HG02970 (cell line): Measurements from ENCODE around the gene TFPT.

ENCODE experiments used
- ATAC-seq: cut with Tn5 transposase; IDR thresholded peaks from one replicate; pipeline ENCODE4 v1.9.1; 2021; ENCODE audit warnings: mild to moderate bottlenecking, moderate library complexity, moderate number of reproducible peaks; ENCODE audit not compliant: unreplicated experiment, low FRiP score

The TFPT gene, protein sequence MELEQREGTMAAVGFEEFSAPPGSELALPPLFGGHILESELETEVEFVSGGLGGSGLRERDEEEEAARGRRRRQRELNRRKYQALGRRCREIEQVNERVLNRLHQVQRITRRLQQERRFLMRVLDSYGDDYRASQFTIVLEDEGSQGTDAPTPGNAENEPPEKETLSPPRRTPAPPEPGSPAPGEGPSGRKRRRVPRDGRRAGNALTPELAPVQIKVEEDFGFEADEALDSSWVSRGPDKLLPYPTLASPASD

DNA sequence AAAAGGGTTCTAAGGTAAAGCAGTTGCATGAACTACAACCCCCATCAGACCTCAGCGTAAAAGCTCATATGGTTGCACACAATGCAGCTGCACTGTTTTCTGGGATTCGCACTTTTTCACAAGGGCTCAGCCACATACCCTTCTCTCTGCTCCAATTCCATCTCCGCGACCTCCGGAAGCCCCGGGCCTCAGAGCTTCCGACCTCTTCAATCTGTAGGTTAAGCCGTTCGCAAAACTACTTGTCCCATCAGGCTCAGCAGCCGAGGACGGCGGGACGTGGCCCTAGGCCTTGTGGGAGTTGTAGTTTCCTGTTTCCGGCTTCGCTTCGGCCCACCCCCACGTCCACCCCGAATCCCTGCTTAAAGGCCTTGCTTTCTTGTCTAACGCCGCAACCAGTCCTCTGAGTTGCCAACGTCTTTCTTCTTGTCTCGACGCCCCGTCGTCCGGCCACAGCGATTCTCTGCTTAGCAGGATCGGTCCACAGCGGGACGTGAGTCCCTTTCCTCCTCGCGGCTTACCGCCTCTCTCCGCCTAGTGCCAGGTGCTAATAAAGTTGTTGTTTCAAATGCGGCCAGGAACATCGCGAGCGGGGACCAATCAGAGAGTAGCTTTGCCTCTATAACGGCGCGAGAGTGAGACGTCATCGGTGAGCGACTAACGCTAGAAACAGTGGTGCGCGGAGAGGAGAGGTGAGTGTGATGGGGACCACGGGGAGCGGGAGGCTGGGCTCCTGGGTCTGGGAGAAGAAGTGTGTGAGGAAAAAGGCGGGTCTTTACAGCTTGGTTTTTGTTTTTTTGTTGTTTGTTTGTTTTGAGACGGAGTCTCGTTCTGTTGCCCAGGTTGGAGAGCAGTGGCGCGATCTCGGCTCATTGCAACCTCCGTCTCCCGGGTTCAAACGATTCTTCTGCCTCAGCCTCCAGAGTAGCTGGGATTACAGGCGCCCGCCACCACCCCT, at the start of gene TFPT, which contains the start of gene PRPF31:
TFPT (minus strand) TSS at position 549 of the 955 bp plus-strand sequence; CDS start at position 161, 388 bp downstream.
PRPF31 (plus strand) TSS at position 646 of the 955 bp plus-strand sequence. CDS start 2,525 bp downstream, outside the sequence.
- ATAC-seq, result peak; percentile 80

DNA sequence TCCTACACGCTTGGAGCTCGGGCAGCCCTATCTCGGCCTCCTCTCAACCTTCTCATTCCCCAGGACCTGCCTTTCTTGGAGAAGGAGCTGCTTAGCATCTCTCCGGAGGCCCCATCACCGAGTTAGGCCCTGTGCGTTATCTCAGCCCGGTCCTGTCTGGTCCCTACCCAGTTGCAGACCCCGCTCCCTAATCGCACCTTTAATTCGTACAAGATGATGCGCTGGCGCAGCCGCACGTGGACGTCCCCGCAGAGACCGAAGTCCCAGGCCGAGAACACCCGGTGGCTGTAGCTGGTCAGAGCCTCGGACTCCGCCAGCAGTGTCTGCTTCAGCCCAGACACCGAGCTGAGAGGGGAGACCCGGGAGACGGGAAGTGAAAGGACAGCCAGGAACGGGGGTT, 49.8 kb upstream of the TFPT start:
- ATAC-seq, result no peak

DNA sequence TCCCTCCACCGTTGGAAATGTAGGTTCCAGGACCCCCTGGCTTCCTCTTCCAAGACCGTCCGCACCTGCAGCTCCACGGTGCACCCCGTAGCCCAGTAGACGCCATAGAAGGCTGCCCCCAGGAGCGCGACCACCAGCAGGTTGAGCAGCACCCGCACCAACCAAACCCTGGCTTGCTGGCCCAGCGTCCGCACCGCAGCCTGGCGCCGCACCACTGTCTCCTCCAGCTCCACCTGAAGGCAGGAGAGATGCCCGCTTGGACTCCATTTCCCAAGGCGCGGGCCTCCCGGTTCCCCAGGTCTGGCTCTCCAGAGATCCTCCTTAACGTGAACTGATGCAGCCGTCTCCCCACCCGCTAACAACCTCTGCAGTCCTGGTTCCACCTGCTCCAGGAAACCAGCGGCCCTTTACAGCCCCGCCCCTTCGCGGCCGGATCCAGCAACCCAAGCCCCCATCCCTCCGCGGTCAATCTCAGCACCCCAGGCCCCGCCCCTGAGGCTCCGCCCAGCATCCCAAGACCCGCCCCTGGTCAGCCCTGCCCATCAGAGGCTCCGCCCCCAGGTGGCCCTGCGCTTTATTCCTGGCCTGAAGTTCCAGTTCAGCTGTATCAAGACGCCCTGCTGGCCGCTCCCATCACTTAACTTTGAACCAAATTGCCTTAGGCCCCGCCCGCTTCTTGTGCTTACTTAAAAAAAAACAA, 49.1 kb upstream of the TFPT start:
- ATAC-seq, result no peak

DNA sequence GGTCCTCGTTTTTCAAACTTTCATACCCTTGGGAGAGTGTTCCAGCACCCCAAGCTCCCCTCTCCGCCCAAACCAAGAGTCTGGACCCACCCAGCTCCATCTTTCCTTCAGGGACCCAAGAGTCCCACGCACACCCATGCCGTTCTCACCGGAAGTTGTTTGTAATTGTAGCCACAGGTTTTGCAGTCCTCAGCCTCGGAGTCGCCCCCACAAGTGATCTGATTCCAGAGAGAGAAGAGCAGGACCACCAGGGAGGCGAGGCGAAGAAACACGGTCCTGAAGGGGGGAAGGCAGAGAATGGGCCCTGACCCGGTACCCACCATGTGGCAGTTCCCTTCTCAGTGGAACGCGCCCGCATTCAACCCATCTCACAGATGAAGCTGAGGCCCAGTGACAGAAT, 47.4 kb upstream of the TFPT start:
- ATAC-seq, result no peak

DNA sequence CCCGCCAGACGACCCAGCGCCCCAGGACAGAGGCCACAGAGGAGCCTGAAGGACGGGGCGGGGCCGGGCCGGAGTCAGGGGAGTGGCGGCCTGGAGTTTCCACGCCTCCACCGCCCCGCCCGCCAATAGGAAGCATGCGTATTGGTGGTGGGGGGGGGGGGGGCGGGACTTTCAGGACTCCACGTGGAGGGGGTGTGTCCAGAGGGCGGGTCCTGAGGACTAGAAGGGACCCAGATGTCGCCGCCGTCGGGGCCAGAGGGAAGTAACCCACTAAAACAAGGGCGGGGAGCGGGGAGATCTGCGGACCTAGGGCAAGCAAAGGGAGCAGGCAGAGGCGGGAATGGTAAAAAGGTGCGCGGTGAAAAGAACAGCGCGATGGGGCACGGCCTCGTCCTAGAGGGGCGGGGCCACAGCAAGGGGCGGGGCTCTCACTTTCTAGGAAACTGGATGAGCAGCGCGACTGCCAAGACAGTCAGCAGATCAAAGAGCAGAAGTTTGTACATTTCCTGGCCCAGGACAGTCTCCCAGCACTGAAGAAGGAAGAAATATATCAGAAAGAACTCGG, 46.9 kb upstream of the TFPT start:
- ATAC-seq, result no peak

DNA sequence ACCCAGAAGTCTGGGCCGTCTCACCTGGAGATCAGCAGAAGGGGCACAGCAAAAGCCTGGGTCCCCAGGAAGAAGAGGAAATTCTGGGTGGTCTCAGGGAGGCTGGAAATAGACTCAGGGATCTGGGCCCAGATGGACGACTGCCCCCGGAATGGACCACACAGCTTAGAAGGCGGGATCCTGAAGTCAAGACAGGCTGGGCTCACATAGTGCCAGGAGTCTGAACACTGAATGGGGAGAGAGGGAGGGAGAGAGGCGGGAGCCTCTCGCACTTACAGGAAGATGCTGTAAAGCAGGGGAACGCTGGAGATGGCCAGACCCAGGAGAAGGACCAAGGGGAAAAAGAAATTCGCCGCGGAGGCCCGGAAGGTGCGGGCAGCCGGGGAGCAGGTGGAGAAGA, 45.4 kb upstream of the TFPT start:
- ATAC-seq, result no peak

DNA sequence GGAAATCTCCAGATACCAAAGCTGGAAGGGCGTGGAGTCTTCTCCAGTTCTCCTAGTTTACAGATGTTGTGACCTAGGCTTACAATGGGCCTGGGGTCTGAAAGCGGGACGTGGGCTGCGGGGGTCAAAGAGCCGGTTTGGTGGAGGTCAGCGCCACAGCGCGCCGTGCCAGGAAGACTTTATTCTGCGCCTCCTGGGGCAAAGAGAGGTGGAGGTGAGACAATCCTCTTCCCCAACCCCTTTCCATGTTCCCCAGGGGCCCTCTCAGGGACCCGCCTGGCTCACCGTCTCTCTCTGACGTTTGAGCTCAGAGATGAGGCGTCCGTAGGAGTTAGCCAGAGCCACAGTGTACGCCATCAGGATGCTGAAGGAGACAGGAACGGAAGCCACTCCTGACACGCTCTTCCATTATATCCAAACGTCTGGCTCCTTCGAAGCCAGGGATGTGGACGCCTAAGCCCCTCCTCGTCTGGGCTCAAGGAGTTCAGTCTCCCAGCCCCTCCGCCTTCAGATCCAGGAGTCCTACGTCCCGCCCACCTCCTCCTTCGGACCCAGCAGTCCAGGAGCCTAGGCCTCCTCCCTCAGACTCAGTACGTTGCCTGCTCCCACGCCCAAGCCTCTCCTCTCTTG, 44.8 kb upstream of the TFPT start:
- ATAC-seq, result peak; percentile 1

DNA sequence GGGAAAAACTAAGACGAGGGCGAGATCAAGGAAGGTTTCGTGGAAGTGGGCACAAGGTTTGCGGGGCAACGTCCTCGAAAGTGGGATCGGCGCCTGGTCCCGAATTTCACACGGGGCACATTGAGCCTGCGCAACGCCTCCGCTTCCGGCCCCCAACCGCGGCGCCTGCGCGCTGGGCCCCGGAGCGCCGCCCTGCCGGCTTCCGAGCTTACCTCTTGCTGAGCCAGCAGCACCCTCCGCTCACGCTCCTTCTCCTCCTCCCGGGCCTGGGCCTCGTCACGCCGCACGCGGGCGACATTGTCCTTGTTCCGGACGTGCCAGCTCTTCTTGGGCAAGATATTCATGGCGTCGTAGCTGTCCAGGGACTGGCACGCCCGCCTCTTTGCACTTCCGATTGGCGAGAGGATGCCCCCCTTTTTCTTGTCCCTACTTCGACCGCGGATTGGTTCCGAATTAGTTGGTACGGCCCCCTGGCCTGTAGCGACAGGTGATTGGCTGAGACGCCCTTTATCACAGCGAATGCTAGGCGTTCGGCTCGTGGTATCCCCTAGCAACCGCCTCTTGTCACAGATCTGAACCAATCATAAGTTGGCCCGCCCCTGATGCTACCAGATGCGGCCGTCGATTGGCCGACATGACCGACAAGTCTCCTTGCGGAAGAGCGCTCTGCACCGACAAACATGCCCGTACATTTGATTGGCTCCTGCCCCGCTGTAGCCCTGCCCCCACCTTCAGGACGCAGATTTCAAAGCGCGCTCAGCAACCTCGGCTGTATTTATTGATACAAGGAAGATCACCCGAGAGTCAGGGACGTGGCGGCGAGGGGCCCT, 44.1 kb upstream of the TFPT start, which contains the start of gene LENG1:
LENG1 (minus strand) TSS at position 370 of the 830 bp plus-strand sequence; CDS start at position 344, 26 bp downstream.
- peak; percentile 86 for ATAC-seq

DNA sequence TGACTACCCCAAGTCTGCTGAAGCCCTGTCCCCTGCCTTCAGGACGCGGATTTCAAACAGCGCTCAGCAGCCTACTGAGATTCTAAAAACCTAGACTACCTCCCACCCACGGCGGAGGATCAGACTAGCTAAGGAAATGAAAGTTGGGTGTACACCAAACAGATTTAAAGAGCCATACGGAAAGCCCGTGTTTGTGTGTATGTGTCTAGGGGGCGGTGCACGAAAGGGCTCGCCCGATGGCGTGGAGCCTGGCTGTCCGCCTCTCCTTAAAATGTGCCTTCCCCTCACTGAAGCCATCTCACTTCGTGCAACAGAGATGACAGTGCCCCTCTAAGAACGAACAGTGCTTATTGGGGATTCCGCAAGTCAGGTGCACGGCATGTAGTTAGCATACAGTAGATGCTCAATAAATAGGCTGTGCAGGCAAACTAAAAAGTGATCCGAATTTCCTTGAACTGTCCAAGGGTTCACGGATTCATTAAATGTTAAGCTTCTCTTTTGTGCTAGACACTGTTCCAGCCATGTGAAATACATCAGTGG, 43.4 kb upstream of the TFPT start:
- no peak for ATAC-seq

DNA sequence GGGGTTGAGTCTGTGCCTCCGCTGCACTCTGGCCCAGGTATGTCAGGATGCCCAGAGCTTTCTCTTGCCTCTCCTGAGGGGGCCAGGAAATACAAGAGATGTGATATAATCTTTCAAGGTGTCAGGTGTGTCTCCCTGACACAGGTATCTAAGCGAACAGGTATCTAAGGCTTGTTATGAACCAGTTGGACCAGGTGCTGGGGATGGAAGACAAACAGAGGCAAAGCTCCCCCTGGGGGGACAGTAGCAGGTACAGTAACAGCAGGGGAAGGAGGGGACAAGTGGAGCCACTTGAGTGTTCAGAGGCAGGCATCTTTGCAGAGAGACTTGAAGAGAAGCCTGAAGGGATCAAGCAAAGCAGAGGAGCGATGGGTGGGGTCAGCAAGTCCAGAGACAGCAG, 41.5 kb upstream of the TFPT start:
- ATAC-seq, result no peak

DNA sequence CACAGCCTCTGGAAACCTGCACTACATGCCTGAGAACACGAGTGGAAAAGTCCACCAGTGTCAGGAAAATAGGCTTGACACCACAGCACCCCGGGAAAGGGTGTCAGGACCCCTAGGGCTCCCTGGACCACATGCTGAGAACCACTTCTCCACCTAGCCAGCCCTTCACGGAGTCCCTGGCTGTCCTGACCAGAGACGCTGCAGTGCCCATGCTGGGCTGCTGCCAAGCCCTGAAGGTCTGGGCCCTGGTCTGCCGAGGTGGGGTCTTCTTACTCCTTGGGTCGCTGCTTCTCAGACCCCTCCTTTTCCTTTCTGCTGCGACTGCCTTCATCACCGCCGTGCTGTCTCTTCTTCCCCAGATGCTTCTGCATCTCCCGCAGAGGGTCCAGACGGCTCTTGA, 41.0 kb upstream of the TFPT start:
- ATAC-seq, result no peak

DNA sequence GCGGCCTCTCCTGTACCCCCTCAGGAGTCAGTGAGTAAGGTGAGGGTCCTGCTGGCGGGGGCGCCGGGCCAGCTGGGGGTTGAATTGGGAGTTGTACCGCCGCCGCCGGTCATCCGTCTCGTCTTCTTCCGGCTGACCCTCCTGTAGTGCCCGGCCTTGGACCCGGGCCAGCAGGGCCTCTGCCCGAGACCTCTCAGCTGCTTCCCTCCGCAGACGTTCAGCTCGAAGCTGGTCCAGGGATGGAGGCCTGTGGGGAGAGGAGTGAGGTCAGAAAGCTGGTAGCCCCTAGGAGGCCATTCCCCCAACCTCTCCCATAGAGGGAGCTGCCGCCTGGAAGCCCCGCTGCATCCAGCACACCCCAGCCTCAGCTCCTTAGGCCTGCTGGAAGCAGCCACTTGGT, 40.2 kb upstream of the TFPT start:
- no peak for ATAC-seq

DNA sequence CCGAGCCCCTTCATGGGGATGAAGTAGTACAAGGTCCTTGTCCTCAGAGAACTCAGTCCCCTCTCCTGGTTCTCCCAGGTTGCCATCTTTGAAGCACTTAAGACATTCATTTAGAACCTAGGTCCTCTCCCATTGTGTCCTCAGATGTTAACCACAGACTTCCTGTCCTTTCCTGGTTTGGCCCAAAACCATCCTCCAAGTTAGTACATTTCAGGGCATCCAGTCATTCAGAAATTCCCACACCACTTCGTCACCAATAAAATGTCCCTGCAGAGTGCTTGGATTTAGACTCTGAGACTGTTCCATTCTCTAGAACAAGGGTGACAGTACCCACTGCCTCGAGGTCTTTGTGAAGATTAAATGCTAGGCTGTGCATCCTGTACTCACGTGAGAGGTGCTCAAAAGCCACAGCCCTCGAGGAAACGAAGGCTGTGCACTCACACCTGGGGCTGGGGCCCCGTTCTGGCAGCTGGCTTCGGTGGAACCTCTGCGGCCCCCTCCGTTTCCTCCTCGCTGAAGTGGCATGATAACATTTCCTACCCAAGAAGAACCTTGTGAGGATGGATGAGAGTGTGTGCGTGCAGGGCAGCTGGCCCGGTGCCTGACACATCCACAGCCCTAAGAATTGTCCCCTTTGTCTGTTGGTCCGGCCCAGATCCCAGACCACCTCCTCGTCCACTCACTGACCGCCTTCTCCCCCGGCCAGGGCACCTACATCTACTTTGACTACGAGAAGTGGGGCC, 39.3 kb upstream of the TFPT start:
- no peak for ATAC-seq

DNA sequence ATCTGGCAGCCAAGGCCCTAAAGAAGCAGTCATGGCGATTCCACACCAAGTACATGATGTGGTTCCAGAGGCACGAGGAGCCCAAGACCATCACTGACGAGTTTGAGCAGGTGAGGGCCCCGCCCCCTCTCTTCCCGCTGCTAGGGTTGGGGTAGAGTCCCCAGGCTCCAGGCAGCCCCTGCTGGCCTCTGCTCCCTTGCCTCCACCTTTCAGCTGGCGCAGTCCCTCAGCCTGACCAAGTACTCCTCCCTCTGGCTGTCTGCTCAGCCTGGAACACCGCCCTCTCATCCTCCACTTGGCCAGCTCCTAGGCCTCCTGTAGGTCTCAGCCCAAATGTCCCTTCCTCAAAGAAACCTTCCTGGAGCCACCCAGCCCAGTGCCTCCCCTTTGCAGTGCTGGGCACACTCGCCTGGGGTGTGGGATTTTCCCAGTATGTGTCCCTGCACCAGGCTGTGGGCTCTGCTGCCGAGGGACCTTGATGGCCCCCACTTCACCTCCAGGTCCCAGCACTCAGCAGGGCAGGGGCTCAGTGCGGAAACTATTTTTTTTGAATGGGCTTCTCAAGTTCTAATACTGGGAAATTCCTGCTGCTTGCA, 38.4 kb upstream of the TFPT start:
- no peak for ATAC-seq

DNA sequence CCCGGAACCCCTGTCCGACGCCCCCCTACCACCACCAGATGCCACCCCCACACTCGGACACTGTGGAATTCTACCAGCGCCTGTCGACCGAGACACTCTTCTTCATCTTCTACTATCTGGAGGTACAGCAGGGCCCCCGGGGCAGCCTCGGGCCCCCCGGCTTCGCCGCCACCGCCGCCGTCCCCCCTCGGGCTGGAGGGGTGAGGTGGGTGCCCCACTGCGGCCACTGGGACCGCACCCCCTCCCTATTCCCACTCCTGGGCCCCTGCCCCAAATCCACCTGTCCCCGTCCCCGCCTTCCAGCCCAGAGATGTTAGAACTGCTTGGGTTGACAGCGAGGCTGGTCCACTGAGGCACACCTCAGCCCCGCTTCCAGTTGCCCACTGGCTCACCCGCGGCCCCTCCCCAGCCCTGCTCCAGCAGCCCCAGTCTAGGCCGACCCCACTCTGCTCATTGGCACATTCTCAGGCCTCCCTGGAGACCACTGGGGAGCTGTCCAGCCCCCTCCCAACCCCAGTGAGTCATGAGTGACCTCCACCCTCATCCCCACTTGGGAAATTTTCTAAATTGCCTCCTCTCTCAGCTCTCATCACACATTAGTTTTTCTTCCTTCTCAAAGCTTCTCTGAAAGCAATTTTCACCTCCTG, 37.5 kb upstream of the TFPT start:
- ATAC-seq, result no peak

DNA sequence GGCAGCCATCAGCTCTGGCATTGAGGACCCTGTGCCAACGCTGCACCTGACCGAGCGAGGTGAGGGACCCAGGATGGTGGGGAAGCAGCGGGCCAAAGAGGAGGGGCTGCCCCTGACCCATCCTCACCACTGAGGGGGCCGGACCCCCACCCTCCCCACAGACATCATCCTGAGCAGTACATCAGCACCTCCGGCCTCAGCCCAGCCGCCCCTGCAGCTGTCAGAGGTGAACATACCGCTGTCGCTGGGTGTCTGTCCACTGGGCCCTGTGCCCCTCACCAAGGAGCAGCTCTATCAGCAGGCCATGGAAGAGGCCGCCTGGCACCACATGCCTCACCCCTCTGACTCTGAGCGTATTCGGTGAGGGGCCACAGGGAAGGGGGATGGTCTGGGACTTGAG, 36.8 kb upstream of the TFPT start:
- ATAC-seq, result no peak

DNA sequence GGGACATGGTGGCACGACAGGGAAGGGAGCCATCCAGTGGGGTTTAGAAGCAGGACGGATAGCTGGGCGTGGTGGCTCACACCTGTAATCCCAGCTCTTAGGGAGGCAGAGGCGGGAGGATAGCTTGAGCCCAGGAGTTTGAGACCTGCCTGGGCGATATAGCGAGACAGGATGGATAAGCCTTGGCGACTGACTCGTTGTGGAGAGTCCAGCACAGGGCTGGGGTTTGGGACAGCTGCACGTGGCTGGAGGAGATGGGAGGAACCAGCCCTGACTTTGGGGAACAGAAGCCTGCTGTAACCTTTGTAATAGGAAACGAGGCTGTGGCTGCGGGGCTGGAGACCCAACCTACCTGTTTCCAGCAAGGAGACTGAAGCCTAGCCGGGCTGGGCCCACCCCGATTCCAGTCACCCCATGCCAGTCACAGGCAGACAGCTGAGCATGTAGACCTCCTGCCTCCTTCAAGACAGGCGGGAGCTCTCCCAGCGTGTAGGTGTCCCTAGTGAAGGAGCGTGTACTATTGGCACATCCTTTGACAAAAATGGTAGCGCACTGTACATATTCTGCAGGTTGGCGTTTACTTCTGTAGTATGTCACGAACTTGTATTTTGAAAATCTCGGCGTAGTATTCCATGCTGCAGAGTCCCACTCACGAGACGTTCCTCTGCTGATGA, 36.0 kb upstream of the TFPT start:
- ATAC-seq, result no peak
